Glomerular endothelial cell (primary cell): ENCODE data around the gene ABCF3. TPM values are rescaled to one million over a fixed set of nuclear protein-coding genes. Genes with fewer than 3 reads are reported as not detected.

Experiments
- DNase-seq: peaks from one replicate; pipeline ENCODE4 v3.0.0-alpha.2; 2011; ENCODE audit warnings: low read depth, low spot score; ENCODE audit errors: extremely low read depth
- total RNA-seq: library from RNA; depleted of rRNA; stranded (reverse); fragments of >200 nt; gene quantifications from 2 replicates; pipeline ENCODE4 v1.2.3, GENCODE V29; 2015

The ABCF3 gene
- total RNA-seq, 1 donor from 2014 or later = 65.8 TPM

- no peak for DNase-seq
Observed at GRCh38 chr3:184167786-184168185, 18.2 kb upstream of the ABCF3 start.

- DNase-seq = no peak
Observed at GRCh38 chr3:184168363-184169120, 17.5 kb upstream of the ABCF3 start.

- no peak for DNase-seq
Observed at GRCh38 chr3:184169896-184170875, 15.8 kb upstream of the ABCF3 start.

GRCh38 chr3:184171562-184171961, 14.4 kb upstream of the ABCF3 start:
- no peak for DNase-seq

GRCh38 chr3:184172681-184173373, 13.2 kb upstream of the ABCF3 start:
- DNase-seq = no peak

- no peak for DNase-seq
Observed at GRCh38 chr3:184173374-184173722, 12.7 kb upstream of the ABCF3 start.

GRCh38 chr3:184174284-184174645, 11.7 kb upstream of the ABCF3 start:
- DNase-seq = no peak

- peak; percentile 93 for DNase-seq
Observed at GRCh38 chr3:184174646-184175492, 11.1 kb upstream of the ABCF3 start, which contains the start of gene AP2M1. TSS of gene AP2M1 (plus strand) at chr3:184174855. CDS start at chr3:184176994, 2,139 bp downstream.

GRCh38 chr3:184175506-184175905, 10.5 kb upstream of the ABCF3 start:
- DNase-seq = no peak

GRCh38 chr3:184175981-184176376, 10.0 kb upstream of the ABCF3 start:
- DNase-seq = no peak

GRCh38 chr3:184176377-184177330, 9.3 kb upstream of the ABCF3 start:
- no peak for DNase-seq

- DNase-seq = no peak
Observed at GRCh38 chr3:184177331-184177731, 8.7 kb upstream of the ABCF3 start.

- DNase-seq = no peak
Observed at GRCh38 chr3:184177767-184178306, 8.2 kb upstream of the ABCF3 start.

GRCh38 chr3:184178521-184179138, 7.4 kb upstream of the ABCF3 start:
- no peak for DNase-seq

GRCh38 chr3:184180165-184180564, 5.8 kb upstream of the ABCF3 start:
- DNase-seq = no peak

- DNase-seq = no peak
Observed at GRCh38 chr3:184181596-184181995, 4.4 kb upstream of the ABCF3 start.

- no peak for DNase-seq
Observed at GRCh38 chr3:184183679-184184078, 2.3 kb upstream of the ABCF3 start.

- DNase-seq = no peak
Observed at GRCh38 chr3:184184546-184185230, 1.3 kb upstream of the ABCF3 start.
